ENCODE measurements around the gene ANXA6. TPM values are rescaled to one million over a fixed set of nuclear protein-coding genes. Genes with fewer than 3 reads are reported as not detected.

Gene ANXA6
- total and polyA plus RNA-seq, 9 of the 15 experiments (the other 6 are each of a cell fraction or from before 2014, with no cell fraction given): 0.70 to 13.2 (median 8.3) TPM

DNA sequence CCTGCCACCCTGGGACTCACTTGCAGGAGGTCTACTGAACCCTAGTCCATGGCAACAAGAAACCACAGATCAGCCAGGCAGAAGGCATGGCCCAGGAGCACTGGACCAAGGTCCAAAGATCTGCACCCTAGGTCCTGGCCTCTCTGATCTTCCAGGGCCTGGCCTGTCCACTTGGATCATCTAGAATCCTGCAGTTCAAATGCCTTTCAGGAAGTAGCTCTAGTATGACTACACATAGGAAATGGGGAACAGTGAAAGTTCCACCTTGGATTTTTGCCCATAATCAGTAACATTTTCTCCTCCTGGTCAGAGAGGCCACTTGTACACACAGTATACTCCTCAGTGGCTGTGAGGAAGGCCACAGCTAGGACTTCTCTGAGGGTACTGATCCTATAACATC, 11.5 kb downstream of the ANXA6 start:
- no TSS peak for BruUV-seq (replicated peaks)

DNA sequence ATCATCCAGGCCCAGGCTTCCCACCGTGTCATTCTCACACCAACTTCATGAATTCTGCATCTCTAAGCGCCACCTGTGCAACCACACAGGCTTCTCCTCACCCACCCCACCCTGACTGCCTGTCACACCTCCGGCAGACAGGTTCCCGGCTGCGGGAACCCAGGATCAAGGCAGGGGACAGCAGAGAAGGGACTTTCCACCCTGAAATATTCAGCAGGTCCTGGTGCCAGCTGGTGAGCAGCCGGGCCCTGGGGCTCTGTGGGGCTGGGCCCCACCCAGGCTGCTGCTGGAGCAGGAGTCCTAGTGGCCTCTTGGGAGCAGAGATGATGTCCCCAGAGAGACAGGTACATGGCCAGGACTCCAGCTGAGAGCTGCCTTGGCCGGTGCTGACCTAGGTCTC, 12.7 kb downstream of the ANXA6 start:
- intact Hi-C loops (cut with micrococcal nuclease) (no loop called here), in situ Hi-C loops (cut with MboI) (no loop called here)
- FAIRE-seq (no peak), DNase-seq (ENCODE audit: extremely low read depth in 1 of 4, low spot score in 3 of 4) (no peak), ATAC-seq (no peak)
- 4% methylated on average over 7 of the region's 7 CpGs for WGBS (ENCODE audit: insufficient coverage, low coverage, missing lambda C conversion rate)
- Histone ChIP-seq H3K9me1 (ENCODE audit: control insufficient read depth, insufficient read depth, low read length) (no peaks in the 10 kb centered on the region), H3K79me2 (ENCODE audit: control insufficient read depth, insufficient read depth, low read length) (no peaks in the 10 kb centered on the region), H3K4me1 (replicated peaks in 1 of 2; ENCODE audit: control insufficient read depth in 2 of 2, insufficient read depth in 2 of 2, low read length in 2 of 2) (no peaks in the 10 kb centered on the region; a peak in 1 of 5 replicates), H3K9ac (ENCODE audit: insufficient read depth in 1 of 2, low read depth in 2 of 2, low read length in 2 of 2) (no peak overlapping the region), H3K9me3 (replicated peaks; ENCODE audit: control insufficient read depth, insufficient read depth, low read depth, low read length) (no peaks in the 10 kb centered on the region), H3K27ac (ENCODE audit: extremely low read depth, low read depth, low read length) (no peak overlapping the region), H3K27me3 (ENCODE audit: control insufficient read depth in 2 of 2, insufficient read depth in 2 of 2, low read length in 2 of 2) (peaks cover 21 to 59% of the 10 kb centered on the region in 2 experiments; a peak in 3 of 5 replicates), H2AFZ (ENCODE audit: low read depth, low read length) (no peak overlapping the region), H3K36me3 (ENCODE audit: control insufficient read depth, insufficient read depth, low read length) (no peaks in the 10 kb centered on the region), H3K4me2 (ENCODE audit: insufficient read depth, low read length) (no peak overlapping the region), H4K20me1 (replicated peaks; ENCODE audit: control insufficient read depth, insufficient read depth, low read length) (no peaks in the 10 kb centered on the region; the same call in 1 of the 2 replicates), H3K4me3 (no peak overlapping the region)
- ChIA-PET POLR2A (no interaction called here), CTCF (ENCODE audit: low intra/inter-chr PET ratio) (no interaction called here)
- BruUV-seq (replicated peaks): no TSS peak
- TF ChIP-seq HEY1 (CRISPR knock-in tag; IDR thresholded peaks at IDR 0.05; ENCODE audit: borderline replicate concordance) (no peak), ZFX (CRISPR knock-in tag; IDR thresholded peaks at IDR 0.05) (no peak), FOXJ2 (tag; IDR thresholded peaks at IDR 0.05) (no peak), ZFP36 (IDR thresholded peaks at IDR 0.05; ENCODE audit: low read depth, low read length, partially characterized antibody) (no peak), ZNF644 (tag; IDR thresholded peaks at IDR 0.05; ENCODE audit: low read depth) (no peak), NFYB (IDR thresholded peaks at IDR 0.05; ENCODE audit: extremely low read depth, insufficient read length) (no peak), NFIC (IDR thresholded peaks at IDR 0.05) (no peak)
- TF ChIP-seq, protein P1, sequence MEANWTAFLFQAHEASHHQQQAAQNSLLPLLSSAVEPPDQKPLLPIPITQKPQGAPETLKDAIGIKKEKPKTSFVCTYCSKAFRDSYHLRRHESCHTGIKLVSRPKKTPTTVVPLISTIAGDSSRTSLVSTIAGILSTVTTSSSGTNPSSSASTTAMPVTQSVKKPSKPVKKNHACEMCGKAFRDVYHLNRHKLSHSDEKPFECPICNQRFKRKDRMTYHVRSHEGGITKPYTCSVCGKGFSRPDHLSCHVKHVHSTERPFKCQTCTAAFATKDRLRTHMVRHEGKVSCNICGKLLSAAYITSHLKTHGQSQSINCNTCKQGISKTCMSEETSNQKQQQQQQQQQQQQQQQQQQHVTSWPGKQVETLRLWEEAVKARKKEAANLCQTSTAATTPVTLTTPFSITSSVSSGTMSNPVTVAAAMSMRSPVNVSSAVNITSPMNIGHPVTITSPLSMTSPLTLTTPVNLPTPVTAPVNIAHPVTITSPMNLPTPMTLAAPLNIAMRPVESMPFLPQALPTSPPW (CRISPR knock-in tag; IDR thresholded peaks at IDR 0.05): no peak
- TF ChIP-seq, protein P2, sequence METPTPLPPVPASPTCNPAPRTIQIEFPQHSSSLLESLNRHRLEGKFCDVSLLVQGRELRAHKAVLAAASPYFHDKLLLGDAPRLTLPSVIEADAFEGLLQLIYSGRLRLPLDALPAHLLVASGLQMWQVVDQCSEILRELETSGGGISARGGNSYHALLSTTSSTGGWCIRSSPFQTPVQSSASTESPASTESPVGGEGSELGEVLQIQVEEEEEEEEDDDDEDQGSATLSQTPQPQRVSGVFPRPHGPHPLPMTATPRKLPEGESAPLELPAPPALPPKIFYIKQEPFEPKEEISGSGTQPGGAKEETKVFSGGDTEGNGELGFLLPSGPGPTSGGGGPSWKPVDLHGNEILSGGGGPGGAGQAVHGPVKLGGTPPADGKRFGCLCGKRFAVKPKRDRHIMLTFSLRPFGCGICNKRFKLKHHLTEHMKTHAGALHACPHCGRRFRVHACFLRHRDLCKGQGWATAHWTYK (CRISPR knock-in tag; IDR thresholded peaks at IDR 0.05): no peak

More for the DNA sequence above, 11.5 kb downstream of the ANXA6 start:
- Histone ChIP-seq H2AFZ (ENCODE audit: low read depth, low read length) (no peak overlapping the region), H3K27me3 (ENCODE audit: control insufficient read depth in 2 of 2, insufficient read depth in 2 of 2, low read length in 2 of 2) (peaks cover 20 to 51% of the 10 kb centered on the region in 2 experiments; a peak in 3 of 5 replicates), H3K4me1 (replicated peaks in 1 of 2; ENCODE audit: control insufficient read depth in 2 of 2, insufficient read depth in 2 of 2, low read length in 2 of 2) (no peaks in the 10 kb centered on the region; a peak in 2 of 5 replicates), H4K20me1 (replicated peaks; ENCODE audit: control insufficient read depth, insufficient read depth, low read length) (no peaks in the 10 kb centered on the region; the same call in 1 of the 2 replicates), H3K79me2 (ENCODE audit: control insufficient read depth, insufficient read depth, low read length) (no peaks in the 10 kb centered on the region), H3K4me3 (no peak overlapping the region), H3K9ac (ENCODE audit: insufficient read depth in 1 of 2, low read depth in 2 of 2, low read length in 2 of 2) (no peak overlapping the region), H3K9me3 (replicated peaks; ENCODE audit: control insufficient read depth, insufficient read depth, low read depth, low read length) (no peaks in the 10 kb centered on the region), H3K4me2 (ENCODE audit: insufficient read depth, low read length) (no peak overlapping the region), H3K9me1 (ENCODE audit: control insufficient read depth, insufficient read depth, low read length) (no peaks in the 10 kb centered on the region), H3K27ac (ENCODE audit: extremely low read depth, low read depth, low read length) (no peak overlapping the region), H3K36me3 (ENCODE audit: control insufficient read depth, insufficient read depth, low read length) (no peaks in the 10 kb centered on the region)
- POLR2A ChIA-PET: no interaction called here
- in situ Hi-C loops (cut with MboI): no loop called here
- DNase-seq (ENCODE audit: extremely low read depth in 1 of 4, low spot score in 3 of 4) (no peak), ATAC-seq (no peak), FAIRE-seq (no peak)
- intact Hi-C loops (cut with micrococcal nuclease): no loop called here
- CTCF ChIA-PET (ENCODE audit: low intra/inter-chr PET ratio): no interaction called here
- no peak for TF ChIP-seq SRSF3 (IDR thresholded peaks at IDR 0.05; ENCODE audit: insufficient read depth, low read length)
- no peak for TF ChIP-seq CBX5 (IDR thresholded peaks at IDR 0.05; ENCODE audit: borderline replicate concordance, low read depth)
- TF ChIP-seq MECOM (CRISPR knock-in tag; IDR thresholded peaks at IDR 0.05): no peak
- TF ChIP-seq SMARCC2 (IDR thresholded peaks at IDR 0.05; ENCODE audit: low read depth): no peak
- TF ChIP-seq ATF7 (IDR thresholded peaks at IDR 0.05): no peak
- TF ChIP-seq SOX6 (IDR thresholded peaks at IDR 0.05): no peak
- TF ChIP-seq CXXC5 (CRISPR knock-in tag; IDR thresholded peaks at IDR 0.05): no peak
- TF ChIP-seq ZNF57 (CRISPR knock-in tag; IDR thresholded peaks at IDR 0.05): no peak
- TF ChIP-seq ZNF77 (CRISPR knock-in tag; IDR thresholded peaks at IDR 0.05): no peak
- TF ChIP-seq, protein P3, sequence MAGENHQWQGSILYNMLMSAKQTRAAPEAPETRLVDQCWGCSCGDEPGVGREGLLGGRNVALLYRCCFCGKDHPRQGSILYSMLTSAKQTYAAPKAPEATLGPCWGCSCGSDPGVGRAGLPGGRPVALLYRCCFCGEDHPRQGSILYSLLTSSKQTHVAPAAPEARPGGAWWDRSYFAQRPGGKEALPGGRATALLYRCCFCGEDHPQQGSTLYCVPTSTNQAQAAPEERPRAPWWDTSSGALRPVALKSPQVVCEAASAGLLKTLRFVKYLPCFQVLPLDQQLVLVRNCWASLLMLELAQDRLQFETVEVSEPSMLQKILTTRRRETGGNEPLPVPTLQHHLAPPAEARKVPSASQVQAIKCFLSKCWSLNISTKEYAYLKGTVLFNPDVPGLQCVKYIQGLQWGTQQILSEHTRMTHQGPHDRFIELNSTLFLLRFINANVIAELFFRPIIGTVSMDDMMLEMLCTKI (IDR thresholded peaks at IDR 0.05; ENCODE audit: partially characterized antibody): no peak
